Liver (tissue), 9 donors: ENCODE measurements around the gene NLK. TPM values are rescaled to one million over a fixed set of nuclear protein-coding genes. Genes with fewer than 3 reads are reported as not detected.

Experiments used
- DNase-seq: peaks from one replicate; pipeline ENCODE4 v3.0.0-alpha.2; 2017; ENCODE audit warnings: low spot score
- H3K27ac ChIP-seq, 2 donors: one replicate each; pipeline ENCODE4 v1.7.0; 2013; ENCODE audit warnings: inconsistent platforms in 2 of 2, low read length in 2 of 2, control low read depth in 1 of 2, low read depth in 1 of 2, mild to moderate bottlenecking in 1 of 2
- H3K27me3 ChIP-seq, 4 donors: one replicate each; pipeline versions ENCODE4 v1.6.1 to v1.7.0; 2013; ENCODE audit warnings: low read length in 3 of 4, inconsistent platforms in 1 of 4, mild to moderate bottlenecking in 1 of 4, moderate library complexity in 1 of 4; ENCODE audit not compliant: control insufficient read depth in 4 of 4, insufficient read depth in 4 of 4
- H3K36me3 ChIP-seq, 4 donors: one replicate each; pipeline versions ENCODE4 v1.6.1 to v1.7.0; 2013; ENCODE audit warnings: low read length in 3 of 4, mild to moderate bottlenecking in 3 of 4, low read depth in 1 of 4, moderate library complexity in 1 of 4; ENCODE audit not compliant: control insufficient read depth in 4 of 4, insufficient read depth in 3 of 4
- H3K4me1 ChIP-seq, 4 donors: one replicate each; pipeline versions ENCODE4 v1.6.1 to v1.7.0; 2013; ENCODE audit warnings: low read length in 3 of 4, mild to moderate bottlenecking in 3 of 4, moderate library complexity in 1 of 4; ENCODE audit not compliant: control insufficient read depth in 4 of 4, insufficient read depth in 4 of 4
- H3K4me3 ChIP-seq, 3 donors: one replicate each; pipeline versions ENCODE4 v1.6.1 to v1.7.0; 2013; ENCODE audit warnings: low read length in 3 of 3, control low read depth in 1 of 3, low read depth in 1 of 3, mild to moderate bottlenecking in 1 of 3
- H3K9ac ChIP-seq, 2 donors: one replicate each; pipeline ENCODE4 v1.7.0; 2013; ENCODE audit warnings: low read length in 2 of 2, mild to moderate bottlenecking in 2 of 2, moderate library complexity in 2 of 2, control low read depth in 1 of 2, low read depth in 1 of 2
- H3K9me3 ChIP-seq, 4 donors: one replicate each; pipeline versions ENCODE4 v1.6.1 to v1.7.0; 2013; ENCODE audit warnings: low read length in 3 of 4; ENCODE audit not compliant: control insufficient read depth in 4 of 4
- CTCF ChIP-seq: fragments of 150-350 bp; IDR thresholded peaks from 2 replicates; pipeline ENCODE4 v1.5.1; 2017; ENCODE audit warnings: improper control_type of control experiment, low read depth, low read length; ENCODE audit not compliant: missing input control
- EGR1 ChIP-seq, 2 donors: IDR thresholded peaks; 2 replicates each; pipeline ENCODE4 v1.6.1; 2016 to 2018; ENCODE audit warnings: antibody characterized with exemption in 2 of 2, low read depth in 2 of 2
- FOXA1 ChIP-seq: IDR thresholded peaks from 2 replicates; pipeline ENCODE4 v1.6.1; 2016; ENCODE audit warnings: antibody characterized with exemption
- FOXA2 ChIP-seq: IDR thresholded peaks from 2 replicates; pipeline ENCODE4 v1.6.1; 2016; ENCODE audit warnings: antibody characterized with exemption
- GABPA ChIP-seq, 2 donors: IDR thresholded peaks in 1 of 2; conservative IDR thresholded peaks in 1 of 2; 2 replicates each; pipeline ENCODE4 v1.6.1; 2016; ENCODE audit warnings: antibody characterized with exemption in 2 of 2, mild to moderate bottlenecking in 1 of 2, moderate library complexity in 1 of 2
- HNF4A ChIP-seq, 2 donors: conservative IDR thresholded peaks; 2 replicates each; pipeline ENCODE4 v1.6.1; 2016; ENCODE audit warnings: antibody characterized with exemption in 2 of 2, mild to moderate bottlenecking in 2 of 2
- HNF4G ChIP-seq: IDR thresholded peaks from 2 replicates; pipeline ENCODE4 v1.6.1; 2016; ENCODE audit warnings: antibody characterized with exemption
- MAX ChIP-seq: IDR thresholded peaks from 2 replicates; pipeline ENCODE4 v1.6.1; 2016; ENCODE audit warnings: antibody characterized with exemption
- RAD21 ChIP-seq, 2 donors: IDR thresholded peaks; 2 replicates each; pipeline ENCODE4 v1.6.1; 2016; ENCODE audit warnings: antibody characterized with exemption in 2 of 2, mild to moderate bottlenecking in 2 of 2
- REST ChIP-seq: IDR thresholded peaks from 2 replicates; pipeline ENCODE4 v1.6.1; 2016; ENCODE audit warnings: antibody characterized with exemption, mild to moderate bottlenecking
- SP1 ChIP-seq: IDR thresholded peaks from 2 replicates; pipeline ENCODE4 v1.6.1; 2018; ENCODE audit warnings: antibody characterized with exemption, mild to moderate bottlenecking
- TAF1 ChIP-seq: conservative IDR thresholded peaks from 2 replicates; pipeline ENCODE4 v1.6.1; 2016; ENCODE audit warnings: antibody characterized with exemption, mild to moderate bottlenecking
- YY1 ChIP-seq: IDR thresholded peaks from 2 replicates; pipeline ENCODE4 v1.6.1; 2016; ENCODE audit warnings: antibody characterized with exemption, mild to moderate bottlenecking
- ZBTB33 ChIP-seq: IDR thresholded peaks from 2 replicates; pipeline ENCODE4 v1.6.1; 2016; ENCODE audit warnings: antibody characterized with exemption
- WGBS: extraction: QIAGEN DNeasy Blood & Tissue Kit; methylation state at CpG from one replicate; pipeline ENCODE4 v1.1.7; 2013; 5-methylcytosine and 5-hydroxymethylcytosine counted together
- polyA plus RNA-seq, 2 donors: library from polyadenylated mRNA; stranded (reverse) in 1 of 2; unstranded in 1 of 2; fragments of 200-250 nt in 1 of 2; fragments of >200 nt in 1 of 2; fragmentation: Nextera tagmentation in 1 of 2; extraction: Ambion mirVana in 1 of 2; gene quantifications; one replicate each; pipeline versions ENCODE4 v1.2.1 to v1.2.3, GENCODE V29; 2013 to 2015
- total RNA-seq, 2 donors: library from RNA; depleted of rRNA; stranded (reverse); fragments of >200 nt; gene quantifications; one replicate each; pipeline ENCODE4 v1.2.3, GENCODE V29; 2014
- donor health status: healthy.
- donor health status: healthy.
- donor health status: healthy.
- donor health status: healthy.
- donor health status: healthy.

NLK gene
- total and polyA plus RNA-seq, 4 donors = 4.4 to 17.4 (median 9.2) TPM

GRCh38 chr17:28216052-28216451, 173.6 kb downstream of the NLK start (continued):
- TF ChIP-seq CTCF (no peak), HNF4A (conservative IDR thresholded peaks at IDR 0.05) (no peak), FOXA1 (no peak)

GRCh38 chr17:28216528-28216927, 174.1 kb downstream of the NLK start:
- DNase-seq = no peak
- no peaks in the 10 kb centered on the region for H3K4me1 ChIP-seq
- H3K27ac ChIP-seq = no peak overlapping the region
- no peaks in the 10 kb centered on the region for H3K9me3 ChIP-seq
- 17% methylated on average over 1 of the region's 1 CpG for WGBS
- H3K9ac ChIP-seq = no peak overlapping the region
- TF ChIP-seq YY1 (no peak), CTCF (no peak), MAX (no peak), REST (no peak), TAF1 (no peak), HNF4G (no peak), GABPA (IDR thresholded peaks at IDR 0.05 in 1 of 2, conservative IDR thresholded peaks at IDR 0.05 in 1 of 2) (no peak), RAD21 (IDR thresholded peaks at IDR 0.05) (no peak), EGR1 (IDR thresholded peaks at IDR 0.05; ENCODE audit: low read depth in 2 of 2) (no peak), FOXA2 (no peak), SP1 (no peak), FOXA1 (no peak), ZBTB33 (no peak)
- H3K4me3 ChIP-seq = no peak overlapping the region
- no peaks in the 10 kb centered on the region for H3K36me3 ChIP-seq
- H3K27me3 ChIP-seq = no peaks in the 10 kb centered on the region
